ENCODE results near the gene TTC33. TPM values are rescaled to one million over a fixed set of nuclear protein-coding genes. Genes with fewer than 3 reads are reported as not detected.

The TTC33 gene
- total and polyA plus RNA-seq, 2 of the 4 experiments (the other 2 are of a cell fraction): 3.1 to 8.1 TPM

GRCh38 chr5:40634593-40634992 lies 121.2 kb downstream of the TTC33 start:
- DNase-seq (no peak), ATAC-seq (ENCODE audit: low read depth) (no peak)
- H2BK20ac ChIP-seq (ENCODE audit: low read depth, low read length): no peak overlapping the region
- POLR2A ChIA-PET (ENCODE audit: unreplicated experiment): no interaction called here
- H3K79me1 ChIP-seq (ENCODE audit: low read depth in 1 of 2, low read length in 2 of 2): no peaks in the 10 kb centered on the region
- no peak overlapping the region for H3K56ac ChIP-seq (ENCODE audit: extremely low read depth, insufficient read depth, low read length)
- H2BK5ac ChIP-seq (ENCODE audit: low read depth, low read length, poor library complexity, severe bottlenecking): no peak overlapping the region
- H4K8ac ChIP-seq (ENCODE audit: low read depth in 2 of 2, low read length in 2 of 2): no peak overlapping the region
- H2AK9ac ChIP-seq (replicated peaks; ENCODE audit: low read depth, low read length, poor library complexity): no peak overlapping the region
- H2AFZ ChIP-seq (replicated peaks; ENCODE audit: low read length, poor library complexity): no peak overlapping the region
- intact Hi-C loops (cut with micrococcal nuclease): no loop called here
- CTCF ChIA-PET: no interaction called here
- H4K91ac ChIP-seq (ENCODE audit: insufficient read depth, low read depth, low read length): no peak overlapping the region
- H2BK15ac ChIP-seq (ENCODE audit: low read depth, low read length): no peak overlapping the region
- no peak overlapping the region for H3K4me2 ChIP-seq (ENCODE audit: low read depth, low read length)
- H3K4me3 ChIP-seq (ENCODE audit: insufficient read depth, low read depth, low read length): no peak overlapping the region
- no peaks in the 10 kb centered on the region; the same call in 1 of the 2 replicates for H3K9me3 ChIP-seq (ENCODE audit: control insufficient read depth, insufficient read depth, low read length)
- H3K27ac ChIP-seq (ENCODE audit: insufficient read depth, low read length): no peak overlapping the region
- H3K36me3 ChIP-seq (ENCODE audit: control insufficient read depth, insufficient read depth, low read length): no peaks in the 10 kb centered on the region
- no peak overlapping the region for H3K18ac ChIP-seq (ENCODE audit: low read depth, low read length)
- no CpG with 5 or more reads among the region's 7 CpGs for WGBS, 2 experiments (ENCODE audit: extremely low coverage in 2 of 2, insufficient read length in 1 of 2)
- dilution Hi-C loops (cut with HindIII; ENCODE audit: low sequenced_read_pairs, unreplicated experiment): no loop called here
- H2BK120ac ChIP-seq (ENCODE audit: low read depth, low read length): no peak overlapping the region
- no TSS peak for BruUV-seq (replicated peaks)
- no peak overlapping the region for H3K14ac ChIP-seq (replicated peaks; ENCODE audit: low read depth, low read length)
- H3K9ac ChIP-seq (ENCODE audit: low read depth, low read length): no peak overlapping the region
- H3K27me3 ChIP-seq (ENCODE audit: control insufficient read depth, insufficient read depth, low read length): no peaks in the 10 kb centered on the region
- no peaks in the 10 kb centered on the region for H3K4me1 ChIP-seq (ENCODE audit: control insufficient read depth, insufficient read depth, low read length)
- no peak overlapping the region for H3K23ac ChIP-seq (ENCODE audit: low read depth, low read length)
- no peak overlapping the region for H4K5ac ChIP-seq (ENCODE audit: low read depth, low read length)
- in situ Hi-C loops (cut with MboI; ENCODE audit: low sequenced_read_pairs): no loop called here
- H2AK5ac ChIP-seq (ENCODE audit: low read depth, low read length): no peak overlapping the region
- no peaks in the 10 kb centered on the region for H4K20me1 ChIP-seq (ENCODE audit: insufficient read depth, low read length)
- TF ChIP-seq RFX5 (IDR thresholded peaks at IDR 0.05; ENCODE audit: low read depth, low read length): no peak
- no peak for TF ChIP-seq MXI1 (IDR thresholded peaks at IDR 0.05; ENCODE audit: borderline replicate concordance, low read depth, low read length)
- TF ChIP-seq CHD1 (IDR thresholded peaks at IDR 0.05; ENCODE audit: low read depth, low read length): no peak
- no peak for TF ChIP-seq MAZ (IDR thresholded peaks at IDR 0.05; ENCODE audit: borderline replicate concordance, low read depth, low read length)
- no peak for TF ChIP-seq RCOR1 (IDR thresholded peaks at IDR 0.05; ENCODE audit: insufficient replicate concordance, low read length)
- TF ChIP-seq, protein P1, sequence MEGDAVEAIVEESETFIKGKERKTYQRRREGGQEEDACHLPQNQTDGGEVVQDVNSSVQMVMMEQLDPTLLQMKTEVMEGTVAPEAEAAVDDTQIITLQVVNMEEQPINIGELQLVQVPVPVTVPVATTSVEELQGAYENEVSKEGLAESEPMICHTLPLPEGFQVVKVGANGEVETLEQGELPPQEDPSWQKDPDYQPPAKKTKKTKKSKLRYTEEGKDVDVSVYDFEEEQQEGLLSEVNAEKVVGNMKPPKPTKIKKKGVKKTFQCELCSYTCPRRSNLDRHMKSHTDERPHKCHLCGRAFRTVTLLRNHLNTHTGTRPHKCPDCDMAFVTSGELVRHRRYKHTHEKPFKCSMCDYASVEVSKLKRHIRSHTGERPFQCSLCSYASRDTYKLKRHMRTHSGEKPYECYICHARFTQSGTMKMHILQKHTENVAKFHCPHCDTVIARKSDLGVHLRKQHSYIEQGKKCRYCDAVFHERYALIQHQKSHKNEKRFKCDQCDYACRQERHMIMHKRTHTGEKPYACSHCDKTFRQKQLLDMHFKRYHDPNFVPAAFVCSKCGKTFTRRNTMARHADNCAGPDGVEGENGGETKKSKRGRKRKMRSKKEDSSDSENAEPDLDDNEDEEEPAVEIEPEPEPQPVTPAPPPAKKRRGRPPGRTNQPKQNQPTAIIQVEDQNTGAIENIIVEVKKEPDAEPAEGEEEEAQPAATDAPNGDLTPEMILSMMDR (conservative IDR thresholded peaks at IDR 0.05; ENCODE audit: low read depth, low read length): no peak
- no peak for TF ChIP-seq MAFK (IDR thresholded peaks at IDR 0.05; ENCODE audit: low read depth, low read length)
- TF ChIP-seq BHLHE40 (IDR thresholded peaks at IDR 0.05; ENCODE audit: low read depth, low read length): no peak
- TF ChIP-seq RAD21 (IDR thresholded peaks at IDR 0.05; ENCODE audit: low read length): no peak
- no peak for TF ChIP-seq USF2 (IDR thresholded peaks at IDR 0.05; ENCODE audit: low read depth, low read length)
- no peak for TF ChIP-seq ELK1 (IDR thresholded peaks at IDR 0.05; ENCODE audit: borderline replicate concordance, low read depth, low read length)
- no peak for TF ChIP-seq NFE2L2 (IDR thresholded peaks at IDR 0.05; ENCODE audit: low read depth, low read length)
- TF ChIP-seq FOS (IDR thresholded peaks at IDR 0.05; ENCODE audit: low read depth, low read length): no peak
- H3K9me1 ChIP-seq (ENCODE audit: insufficient read depth, low read length): no peaks in the 10 kb centered on the region
- H3K4ac ChIP-seq (ENCODE audit: low read depth, low read length): no peak overlapping the region

Measured in IMR-90 (cell line).